AG08395 (cell line): ENCODE results near the gene CPNE4.

ENCODE experiments used
- DNase-seq: peaks from one replicate; pipeline ENCODE4 v3.0.0; 2012; ENCODE audit warnings: mixed read lengths, low spot score

CPNE4 gene

GRCh38 chr3:131596884-131597283 is 437.9 kb downstream of the CPNE4 start:
- no peak for DNase-seq

GRCh38 chr3:131591394-131592014 is 443.3 kb downstream of the CPNE4 start:
- peak; percentile 54 for DNase-seq

GRCh38 chr3:131586277-131586676 is 448.5 kb downstream of the CPNE4 start:
- no peak for DNase-seq

DNA sequence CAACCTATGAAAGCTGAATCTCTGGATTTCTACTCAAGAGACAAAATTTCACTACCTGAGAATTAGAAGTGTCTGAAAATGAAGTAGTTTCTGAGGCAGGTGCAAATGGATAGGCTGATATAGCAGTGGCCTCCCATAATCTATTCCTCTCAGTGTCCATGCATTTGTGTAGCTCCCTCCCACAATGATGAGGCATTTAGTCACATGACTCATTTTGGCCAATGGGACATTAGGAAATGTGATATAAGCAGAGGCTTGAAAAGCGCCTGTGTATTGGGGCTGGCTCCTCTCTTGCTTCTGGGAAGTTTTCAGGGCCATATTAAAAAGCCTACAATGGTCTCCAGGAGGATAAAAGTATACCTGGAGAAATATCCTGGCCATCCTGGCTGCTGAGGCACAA is 452.4 kb downstream of the CPNE4 start:
- DNase-seq, result no peak

DNA sequence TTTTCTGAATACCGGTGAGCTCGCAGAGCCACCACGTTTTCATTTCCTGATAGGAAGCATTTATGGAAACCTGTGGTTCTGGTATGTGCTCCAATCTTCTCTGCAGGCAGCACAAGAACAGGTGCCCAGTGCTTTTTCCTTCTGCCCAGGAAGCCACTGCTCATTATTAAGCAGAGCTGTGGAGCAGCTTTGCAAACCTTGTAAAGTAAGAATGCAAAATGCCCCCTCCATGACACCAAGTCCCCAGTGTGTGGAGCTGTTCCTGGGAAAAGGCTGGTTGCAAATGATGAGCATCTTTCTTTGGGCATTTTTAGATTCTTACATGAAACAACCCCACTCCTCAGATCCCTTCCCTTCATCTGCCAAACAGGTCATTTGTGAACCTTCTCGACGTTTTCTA is 466.4 kb downstream of the CPNE4 start:
- no peak for DNase-seq

DNA sequence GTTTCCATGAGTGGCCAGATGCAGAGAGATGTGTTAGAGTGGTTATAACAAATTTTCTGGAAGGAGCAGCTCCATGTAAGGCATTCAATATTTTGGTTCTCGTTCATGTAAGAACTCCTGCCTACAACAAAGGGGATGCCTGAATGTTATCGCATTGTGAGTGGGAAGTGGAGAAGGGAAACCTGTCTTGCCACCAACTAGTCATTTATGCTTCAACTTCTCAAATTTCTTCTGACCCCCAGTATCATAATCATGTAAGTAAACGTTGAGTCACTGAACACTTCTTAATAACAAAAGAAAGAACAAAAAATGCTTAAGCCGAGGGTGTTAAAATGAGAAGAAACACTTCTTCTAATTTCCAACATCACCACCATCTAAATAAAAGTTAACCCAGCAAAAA is 470.0 kb downstream of the CPNE4 start:
- DNase-seq, result no peak

DNA sequence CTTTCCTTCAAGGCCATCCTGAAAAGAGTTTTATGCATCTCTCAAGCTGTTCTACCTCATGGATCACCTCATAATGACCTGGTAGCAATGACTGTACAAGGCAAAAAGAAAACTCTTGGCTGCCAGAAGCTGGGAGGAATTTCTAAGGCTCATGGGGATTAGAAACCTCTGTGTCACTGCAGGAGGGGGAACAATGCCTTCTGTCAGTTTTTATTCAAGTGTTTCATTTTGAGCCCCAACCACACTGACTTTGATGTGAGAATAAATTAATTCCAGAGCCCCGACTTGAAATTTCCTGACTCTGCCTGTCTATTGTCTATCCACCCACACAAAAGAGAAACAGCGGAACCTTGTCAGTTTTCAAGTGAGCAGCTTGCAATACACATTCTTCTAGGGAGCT is 473.3 kb downstream of the CPNE4 start:
- no peak for DNase-seq

GRCh38 chr3:131560795-131561194 is 474.0 kb downstream of the CPNE4 start:
- no peak for DNase-seq

GRCh38 chr3:131555456-131555855 is 479.4 kb downstream of the CPNE4 start:
- no peak for DNase-seq

GRCh38 chr3:131553495-131554247 is 481.1 kb downstream of the CPNE4 start:
- DNase-seq, result no peak

- no peak for DNase-seq
Observed at GRCh38 chr3:131551761-131552160, 483.1 kb downstream of the CPNE4 start.

DNA sequence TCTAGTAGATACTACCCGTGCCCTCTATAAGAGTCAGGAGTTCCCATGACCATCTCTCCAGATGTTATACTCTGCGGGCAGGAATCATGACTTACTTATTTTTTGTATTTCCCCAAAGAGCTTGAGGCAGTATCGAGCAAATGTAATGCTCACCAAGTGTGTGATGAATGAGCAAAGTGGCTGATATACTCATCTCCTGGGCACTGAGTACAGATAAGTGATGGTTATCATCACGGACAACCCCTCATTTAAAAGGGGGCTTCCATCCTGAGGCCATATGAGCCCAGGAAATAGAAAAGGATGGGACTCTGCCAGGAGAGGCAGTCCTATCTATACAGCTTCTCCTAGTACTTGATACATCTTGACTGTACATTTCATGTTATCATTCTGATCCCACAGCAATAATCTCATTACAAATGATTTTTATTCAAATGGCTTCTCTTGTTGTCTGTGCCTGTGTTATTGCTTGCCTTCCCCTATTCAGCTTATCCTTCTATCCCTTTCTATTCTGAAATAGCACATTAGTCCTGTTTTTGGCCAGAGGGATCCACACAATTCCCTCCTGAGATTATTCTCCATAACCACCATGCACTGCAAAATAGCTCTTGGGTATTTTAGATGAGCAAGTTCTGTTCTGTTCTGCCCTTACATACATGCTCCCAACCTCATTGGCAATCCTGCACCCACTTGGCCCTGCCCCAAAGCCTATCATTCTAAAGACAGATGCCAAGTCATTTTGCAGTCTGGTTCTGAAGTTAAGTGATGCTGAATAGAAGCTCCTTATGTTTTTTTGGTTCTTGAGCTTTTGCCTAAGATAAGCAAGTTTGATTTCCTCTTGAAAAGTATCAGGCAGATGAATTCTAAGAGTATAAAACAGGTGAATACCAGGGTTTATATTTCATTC is 484.0 kb downstream of the CPNE4 start:
- no peak for DNase-seq

DNA sequence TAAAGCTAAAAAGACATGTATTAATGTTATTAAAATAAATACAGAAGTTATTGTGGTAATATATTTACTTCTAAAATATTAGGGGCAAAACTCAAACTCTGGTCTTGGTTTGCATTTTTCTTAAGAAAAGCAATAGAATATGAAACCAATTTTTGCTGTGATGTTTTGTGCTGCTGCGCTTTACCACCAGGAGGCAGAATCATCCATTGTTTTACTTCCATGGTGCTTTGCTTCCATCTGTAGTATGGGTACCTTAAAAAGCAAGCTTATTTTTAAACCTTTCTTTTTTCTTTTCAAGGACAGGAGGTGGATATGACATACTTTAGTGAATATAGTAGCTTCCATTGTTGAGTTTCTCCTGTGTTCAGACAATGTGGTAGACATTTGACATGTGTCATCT is 485.5 kb downstream of the CPNE4 start:
- no peak for DNase-seq

DNA sequence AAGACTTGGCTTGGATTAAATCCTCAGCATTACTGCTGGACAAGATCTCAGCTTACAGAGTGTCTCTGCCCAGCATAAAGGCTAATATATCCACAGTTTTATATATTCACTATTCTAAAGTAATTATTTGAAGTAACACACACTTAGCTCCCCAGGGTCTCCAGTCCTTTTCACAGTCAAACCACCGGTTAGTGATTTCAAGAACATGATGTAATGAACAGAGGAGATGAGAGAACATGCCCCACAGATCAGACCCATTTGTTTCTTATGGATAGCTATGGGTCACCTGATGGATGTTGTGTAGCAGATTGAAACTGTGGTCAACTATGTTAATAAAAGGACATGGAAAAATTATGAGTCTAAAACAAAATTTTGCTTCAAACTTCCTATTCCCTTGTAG is 487.2 kb downstream of the CPNE4 start:
- no peak for DNase-seq

DNA sequence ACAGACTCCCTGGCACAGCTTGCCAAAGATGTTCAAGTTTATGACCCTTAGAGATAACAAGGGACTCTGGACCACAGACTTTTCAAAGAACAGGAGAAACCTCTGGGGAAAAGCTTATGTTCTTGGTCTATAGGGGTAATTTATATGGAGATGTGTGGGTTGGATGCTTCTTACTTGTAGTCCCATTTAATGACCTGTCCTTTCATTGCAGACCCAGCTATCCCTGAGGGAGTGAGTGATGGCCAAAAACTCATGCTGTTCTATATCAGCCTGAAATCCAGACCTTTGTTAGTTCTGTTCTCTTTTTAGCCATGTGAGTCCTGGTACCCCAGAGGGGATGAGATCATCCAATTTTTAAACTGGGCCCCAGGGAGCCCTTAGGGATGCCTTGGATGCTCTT is 488.4 kb downstream of the CPNE4 start:
- DNase-seq, result no peak

- no peak for DNase-seq
Observed at GRCh38 chr3:131544557-131544956, 490.3 kb downstream of the CPNE4 start.

DNA sequence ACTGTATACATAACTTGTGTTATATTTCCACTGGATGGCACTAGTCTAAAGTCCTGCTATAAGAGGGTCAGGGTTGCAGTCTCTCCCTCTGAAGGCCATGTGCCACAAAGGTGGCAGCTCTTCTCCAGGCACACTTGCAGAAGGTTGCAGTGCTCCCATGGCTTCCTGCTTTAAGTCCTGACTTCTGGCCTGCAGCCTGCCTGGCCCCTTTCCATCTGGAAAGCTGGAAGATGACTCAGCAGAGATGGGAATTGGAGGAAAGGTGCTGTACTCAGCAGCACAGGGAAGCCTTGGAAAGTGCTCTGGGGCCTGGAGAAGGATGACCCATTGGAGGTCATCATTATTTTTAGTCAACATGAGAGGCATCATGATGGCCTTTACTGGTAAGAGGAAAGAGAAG is 491.1 kb downstream of the CPNE4 start:
- DNase-seq, result peak; percentile 80

- DNase-seq, result no peak
Observed at GRCh38 chr3:131541288-131541687, 493.5 kb downstream of the CPNE4 start.

DNA sequence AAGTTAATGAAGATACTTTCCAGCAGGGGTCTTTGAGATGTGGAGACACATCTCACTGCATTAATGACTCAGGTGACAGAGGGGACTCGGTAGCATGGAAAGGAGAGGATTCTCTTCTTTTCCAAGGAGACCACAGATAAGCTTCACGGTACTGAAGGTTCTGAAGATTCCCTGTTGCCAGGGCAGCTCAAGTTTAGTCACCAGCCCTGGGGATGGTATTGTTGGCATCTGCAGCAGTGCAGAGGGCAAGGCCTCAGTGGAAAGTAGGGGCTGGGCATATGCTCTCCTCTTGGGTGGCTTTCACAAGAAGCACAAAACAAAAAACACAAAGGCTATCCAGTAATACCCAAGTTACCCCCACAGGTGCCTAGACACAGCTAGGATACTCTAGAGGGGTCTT is 494.0 kb downstream of the CPNE4 start:
- DNase-seq, result no peak

- DNase-seq, result no peak
Observed at GRCh38 chr3:131540143-131540542, 494.7 kb downstream of the CPNE4 start.

DNA sequence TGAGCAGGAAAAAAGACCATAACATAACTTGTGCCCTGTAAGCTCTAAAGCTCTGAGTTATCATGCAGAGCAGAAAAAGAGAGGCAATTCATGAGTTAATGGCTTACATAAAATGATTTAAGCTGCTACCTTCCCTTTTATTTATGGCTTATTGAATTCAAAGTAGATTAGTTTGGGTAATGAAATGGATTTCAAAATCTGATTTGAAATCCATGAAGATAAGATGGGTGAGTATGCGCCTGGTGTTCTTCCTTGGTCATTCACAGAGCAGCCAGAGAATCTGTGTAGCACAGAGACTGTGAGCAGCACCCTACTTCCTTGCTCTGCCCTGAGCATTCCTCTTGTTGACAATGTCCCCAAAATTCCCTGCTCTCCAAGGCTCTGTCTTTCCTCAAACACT is 495.8 kb downstream of the CPNE4 start:
- DNase-seq, result no peak

- DNase-seq, result no peak
Observed at GRCh38 chr3:131537531-131537930, 497.3 kb downstream of the CPNE4 start.

DNA sequence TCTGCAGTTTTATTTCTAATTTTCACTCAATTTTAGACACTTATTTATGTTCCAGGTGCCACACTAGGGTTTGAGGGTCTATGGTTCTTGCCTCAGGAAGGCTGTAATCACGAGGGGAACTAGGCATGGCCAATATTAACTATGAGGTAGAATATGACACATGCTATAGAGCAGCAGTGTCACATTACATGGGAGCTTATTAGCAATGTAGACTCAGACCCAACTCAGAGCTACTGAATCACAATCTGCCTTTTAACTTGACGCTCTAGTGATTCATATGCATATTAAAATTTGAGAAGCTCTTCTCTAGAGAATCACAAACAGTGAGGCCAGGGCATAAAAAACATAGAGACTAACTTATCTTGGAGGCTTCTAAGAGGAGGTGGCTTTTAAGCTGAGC is 499.2 kb downstream of the CPNE4 start:
- peak; percentile 46 for DNase-seq
